Gastroesophageal sphincter (tissue), 3 donors: ENCODE measurements around the gene PTAFR.

Source experiments
- EP300 ChIP-seq: sonication (generic); formaldehyde crosslinking; IDR thresholded peaks from one replicate; pipeline ENCODE4 v1.6.1; 2017; ENCODE audit warnings: antibody characterized with exemption, mild to moderate bottlenecking
- POLR2A ChIP-seq, 2 donors: fragments of 450-650 bp; IDR thresholded peaks; one replicate each; pipeline ENCODE4 v1.6.1; 2017; ENCODE audit warnings: antibody characterized with exemption in 2 of 2, mild to moderate bottlenecking in 2 of 2, moderate library complexity in 1 of 2
- POLR2AphosphoS5 ChIP-seq: sonication (generic); formaldehyde crosslinking; IDR thresholded peaks from one replicate; pipeline ENCODE4 v1.6.1; 2017; ENCODE audit warnings: antibody characterized with exemption
- TF ChIP-seq, protein P1 (sequence below), 4 experiments: fragments of 200-600 bp in 2 of 4; fragments of 450-650 bp in 2 of 4; sonication (generic) in 1 of 4; IDR thresholded peaks; one replicate each; pipeline ENCODE4 v1.5.1; 2017 to 2019; ENCODE audit warnings: antibody characterized with exemption in 4 of 4, mild to moderate bottlenecking in 2 of 4, moderate library complexity in 2 of 4

DNA sequence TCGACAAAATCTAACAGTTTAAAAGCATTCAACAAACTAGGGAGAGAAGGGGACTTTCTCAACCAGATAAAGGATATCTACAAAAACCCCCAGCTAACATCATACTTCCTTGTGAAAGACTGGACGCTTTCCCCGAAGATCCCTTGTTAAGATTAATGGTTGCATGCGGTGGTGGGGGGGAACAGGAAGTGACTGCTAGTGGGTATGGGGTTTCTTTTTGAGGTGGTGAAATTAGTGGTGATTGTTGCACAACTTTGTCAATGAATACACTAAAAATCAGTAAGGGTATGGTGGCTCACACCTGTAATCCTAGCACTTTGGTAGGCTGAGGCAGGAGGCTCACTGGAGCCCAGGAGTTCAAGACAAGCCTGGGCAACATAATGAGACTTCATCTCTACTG, 61.2 kb downstream of the PTAFR start:
- TF ChIP-seq, protein P1, sequence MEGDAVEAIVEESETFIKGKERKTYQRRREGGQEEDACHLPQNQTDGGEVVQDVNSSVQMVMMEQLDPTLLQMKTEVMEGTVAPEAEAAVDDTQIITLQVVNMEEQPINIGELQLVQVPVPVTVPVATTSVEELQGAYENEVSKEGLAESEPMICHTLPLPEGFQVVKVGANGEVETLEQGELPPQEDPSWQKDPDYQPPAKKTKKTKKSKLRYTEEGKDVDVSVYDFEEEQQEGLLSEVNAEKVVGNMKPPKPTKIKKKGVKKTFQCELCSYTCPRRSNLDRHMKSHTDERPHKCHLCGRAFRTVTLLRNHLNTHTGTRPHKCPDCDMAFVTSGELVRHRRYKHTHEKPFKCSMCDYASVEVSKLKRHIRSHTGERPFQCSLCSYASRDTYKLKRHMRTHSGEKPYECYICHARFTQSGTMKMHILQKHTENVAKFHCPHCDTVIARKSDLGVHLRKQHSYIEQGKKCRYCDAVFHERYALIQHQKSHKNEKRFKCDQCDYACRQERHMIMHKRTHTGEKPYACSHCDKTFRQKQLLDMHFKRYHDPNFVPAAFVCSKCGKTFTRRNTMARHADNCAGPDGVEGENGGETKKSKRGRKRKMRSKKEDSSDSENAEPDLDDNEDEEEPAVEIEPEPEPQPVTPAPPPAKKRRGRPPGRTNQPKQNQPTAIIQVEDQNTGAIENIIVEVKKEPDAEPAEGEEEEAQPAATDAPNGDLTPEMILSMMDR (IDR thresholded peaks at IDR 0.05), result no peak
- TF ChIP-seq POLR2A (IDR thresholded peaks at IDR 0.05) (no peak), EP300 (no peak), POLR2AphosphoS5 (no peak)
